ENCODE results near the gene CTBP1. TPM values are rescaled to one million over a fixed set of nuclear protein-coding genes. Genes with fewer than 3 reads are reported as not detected.

CTBP1 gene
- total RNA-seq, 1 donor from 2014 or later, result 169 TPM

DNA sequence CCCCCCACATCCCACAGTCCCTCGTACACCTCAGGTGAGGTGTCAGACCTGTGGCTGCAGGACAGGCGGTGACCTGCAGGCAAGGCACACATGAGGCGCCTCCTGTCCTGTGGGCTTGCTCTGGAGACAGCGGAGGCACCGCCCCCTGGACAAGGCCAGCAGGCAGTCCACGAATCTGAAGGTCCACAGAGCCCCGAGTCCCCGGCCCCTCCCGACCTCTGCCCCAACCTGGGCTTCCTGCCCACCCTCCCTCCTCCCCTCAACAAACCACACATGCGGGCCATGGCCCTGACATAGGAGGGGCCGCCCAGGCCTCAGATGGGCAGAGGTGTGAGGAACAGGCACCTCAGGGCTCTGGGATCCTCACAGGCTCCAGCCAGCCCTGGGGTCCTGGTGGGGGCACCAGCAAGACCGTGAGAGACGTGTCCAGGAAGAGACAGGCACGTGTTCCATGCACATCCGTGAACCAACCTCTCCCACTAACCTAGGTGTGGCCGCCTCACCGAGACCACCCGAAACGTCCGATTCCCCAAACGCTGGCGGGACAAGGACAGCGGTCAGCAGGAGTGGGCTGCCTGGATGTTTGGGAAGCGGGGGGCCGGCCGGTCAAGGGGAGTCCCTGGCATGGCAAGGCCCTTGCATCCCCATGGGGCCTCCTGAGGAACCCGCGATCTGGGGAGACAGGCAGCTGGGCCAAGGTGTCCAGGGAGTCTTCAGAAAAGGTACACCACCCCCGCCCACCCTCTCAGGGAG, 25.8 kb downstream of the CTBP1 start:
- intact Hi-C loops (cut with DNase I), result no loop called here
- no peak overlapping the region for H3K27ac ChIP-seq
- no peak overlapping the region for H3K4me3 ChIP-seq
- no peak for DNase-seq
- H3K36me3 ChIP-seq, result peaks cover 78% of the 10 kb centered on the region
- H3K4me1 ChIP-seq, result peaks cover 13% of the 10 kb centered on the region
- H3K27me3 ChIP-seq, result no peaks in the 10 kb centered on the region
- no peaks in the 10 kb centered on the region for H3K9me3 ChIP-seq
- no peak for TF ChIP-seq CTCF (IDR thresholded peaks at IDR 0.05)
- no peak for ATAC-seq

DNA sequence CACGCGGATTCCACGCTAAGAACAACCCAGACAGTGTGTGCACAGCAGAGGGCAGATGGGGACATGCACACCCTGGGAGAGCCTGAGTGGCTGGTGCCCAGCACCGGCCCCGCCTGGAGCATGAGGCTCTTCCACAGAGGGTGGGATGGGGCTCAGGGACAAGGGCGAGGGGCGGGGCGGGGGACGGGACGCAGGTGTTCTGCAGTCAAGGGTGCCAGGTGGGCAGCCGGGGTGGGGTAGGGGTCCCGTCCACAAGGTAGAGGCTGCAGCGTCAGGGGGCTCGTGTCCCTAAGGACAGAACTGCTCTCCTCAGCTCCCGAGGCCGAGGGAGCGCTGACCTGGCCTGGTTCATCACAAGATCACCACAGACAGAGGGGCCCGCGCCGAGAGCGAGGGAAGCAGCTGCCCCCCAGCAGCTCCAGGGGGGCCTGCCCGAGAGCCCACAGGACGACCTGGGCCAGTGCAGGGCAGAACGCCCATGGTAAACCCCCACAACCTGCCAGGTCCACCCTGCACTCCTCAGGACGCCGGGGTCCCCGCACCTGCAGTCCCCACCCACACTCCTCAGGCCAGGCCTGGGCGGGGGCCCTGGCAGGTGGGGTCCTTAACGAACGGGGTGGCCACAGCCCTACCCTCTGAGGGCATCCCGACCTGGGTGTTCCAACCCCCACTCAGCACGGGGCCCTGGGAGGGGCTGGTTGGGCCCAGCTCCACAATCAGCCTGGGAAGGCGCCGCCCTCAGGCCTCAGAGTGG, 26.7 kb downstream of the CTBP1 start:
- no peaks in the 10 kb centered on the region for H3K9me3 ChIP-seq
- H3K27ac ChIP-seq, result no peak overlapping the region
- H3K36me3 ChIP-seq, result peaks cover 80% of the 10 kb centered on the region
- intact Hi-C loops (cut with DNase I), result no loop called here
- ATAC-seq, result peak; percentile 4
- H3K4me3 ChIP-seq, result no peak overlapping the region
- no peaks in the 10 kb centered on the region for H3K27me3 ChIP-seq
- DNase-seq, result no peak
- H3K4me1 ChIP-seq, result peaks cover 21% of the 10 kb centered on the region
- TF ChIP-seq CTCF (IDR thresholded peaks at IDR 0.05), result no peak

GRCh38 chr4:1221155-1221870, 27.6 kb downstream of the CTBP1 start:
- no peak for ATAC-seq
- H3K4me1 ChIP-seq, result peaks cover 29% of the 10 kb centered on the region
- no peak overlapping the region for H3K4me3 ChIP-seq
- no peak for DNase-seq
- no peaks in the 10 kb centered on the region for H3K9me3 ChIP-seq
- intact Hi-C loops (cut with DNase I), result no loop called here
- TF ChIP-seq CTCF (IDR thresholded peaks at IDR 0.05), result no peak
- H3K27me3 ChIP-seq, result no peaks in the 10 kb centered on the region
- H3K27ac ChIP-seq, result no peak overlapping the region
- H3K36me3 ChIP-seq, result peaks cover 78% of the 10 kb centered on the region

DNA sequence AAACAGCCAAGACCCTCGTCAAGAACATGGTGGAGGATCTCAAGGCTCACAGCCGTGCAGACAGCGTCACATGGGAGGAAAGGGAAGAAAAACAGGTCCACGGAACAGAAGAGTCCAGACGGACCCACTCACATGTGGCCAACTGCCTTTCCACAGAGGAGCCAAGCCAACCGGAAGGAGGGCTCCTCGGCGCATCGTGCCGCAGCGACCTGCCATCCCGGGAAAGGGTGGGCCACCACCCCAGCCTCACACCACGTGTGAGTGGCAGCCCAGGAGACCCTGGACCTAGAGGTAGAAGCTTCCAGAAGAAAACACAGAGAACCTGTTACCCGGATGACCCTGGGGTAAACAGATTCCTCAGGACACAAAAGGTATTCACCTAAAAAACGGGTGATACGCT, 28.4 kb downstream of the CTBP1 start:
- Histone ChIP-seq H3K4me1 (peaks cover 29% of the 10 kb centered on the region), H3K4me3 (no peak overlapping the region), H3K27me3 (no peaks in the 10 kb centered on the region), H3K27ac (no peak overlapping the region), H3K9me3 (no peaks in the 10 kb centered on the region), H3K36me3 (peaks cover 75% of the 10 kb centered on the region)
- no peak for DNase-seq
- TF ChIP-seq CTCF (IDR thresholded peaks at IDR 0.05), result no peak
- intact Hi-C loops (cut with DNase I), result no loop called here
- ATAC-seq, result no peak

- no peak for DNase-seq
- no peak for TF ChIP-seq CTCF (IDR thresholded peaks at IDR 0.05)
- Histone ChIP-seq H3K4me3 (no peak overlapping the region), H3K27me3 (no peaks in the 10 kb centered on the region), H3K4me1 (peaks cover 29% of the 10 kb centered on the region), H3K36me3 (peaks cover 75% of the 10 kb centered on the region), H3K27ac (no peak overlapping the region), H3K9me3 (no peaks in the 10 kb centered on the region)
- no peak for ATAC-seq
- intact Hi-C loops (cut with DNase I), result no loop called here
Measured at GRCh38 chr4:1219566-1219950, 29.4 kb downstream of the CTBP1 start.

Measured in upper lobe of right lung (tissue), 1 donor.